B cell (primary cell): ENCODE results near the gene LSM10. TPM values are rescaled to one million over a fixed set of nuclear protein-coding genes. Genes with fewer than 3 reads are reported as not detected.

Experiments used
- ATAC-seq: fragments of 200-7000 bp; cut with Tn5 transposase; one replicate; pipeline ENCODE4 v1.10.0; 2021; ENCODE audit warnings: low read depth, mild to moderate bottlenecking, moderate number of reproducible peaks, moderate library complexity
- CTCF ChIA-PET: fragments of 350-600 bp; sonication (Branson Sonifier 250); formaldehyde crosslinking; loops from one replicate; lab custom pipeline; 2021; ENCODE audit warnings: antibody characterized with exemption, inconsistent platforms; lab: Charles Lee
- POLR2A ChIA-PET: fragments of 350-600 bp; sonication (Branson Sonifier 250); formaldehyde crosslinking; loops from one replicate; lab custom pipeline; 2021; ENCODE audit warnings: antibody characterized with exemption; lab: Charles Lee
- DNase-seq: peaks from one replicate; pipeline ENCODE4 v3.0.0; 2013
- H2AFZ ChIP-seq: 2 replicates; pipeline ENCODE4 v1.6.1; 2012; ENCODE audit warnings: mild to moderate bottlenecking, low read depth, low read length; ENCODE audit not compliant: insufficient read depth, poor library complexity, severe bottlenecking
- H3K27ac ChIP-seq, 2 donors: 1 replicate in 1 of 2; 2 replicates in 1 of 2; pipeline ENCODE4 v1.5.1; 2012 to 2013; ENCODE audit warnings: low read length in 2 of 2, mild to moderate bottlenecking in 2 of 2, moderate library complexity in 1 of 2
- H3K27me3 ChIP-seq, 4 experiments: fragments of 200-600 bp in 1 of 4; sonication (generic) in 1 of 4; replicated peaks in 1 of 4; 1 replicate in 2 of 4; 2 replicates in 2 of 4; pipeline versions ENCODE4 v1.6.1 to v1.7.0; 2013 to 2016; ENCODE audit warnings: low read length in 3 of 4, mild to moderate bottlenecking in 2 of 4, mixed read lengths in 1 of 4, moderate library complexity in 1 of 4; ENCODE audit not compliant: insufficient read depth in 4 of 4, control insufficient read depth in 3 of 4; ENCODE audit errors: control extremely low read depth in 1 of 4
- H3K36me3 ChIP-seq, 2 experiments: replicated peaks in 1 of 2; 1 replicate in 1 of 2; 2 replicates in 1 of 2; pipeline versions ENCODE4 v1.6.1 to v1.7.1; 2013; ENCODE audit warnings: low read length in 1 of 2; ENCODE audit not compliant: insufficient read depth in 2 of 2, control insufficient read depth in 1 of 2; ENCODE audit errors: control extremely low read depth in 1 of 2, extremely low read depth in 1 of 2
- H3K4me1 ChIP-seq, 2 donors: fragments of 200-600 bp in 1 of 2; sonication (generic) in 1 of 2; 1 replicate in 1 of 2; 2 replicates in 1 of 2; pipeline versions ENCODE4 v1.5.1 to v1.6.1; 2013 to 2017; ENCODE audit warnings: low read length in 2 of 2; ENCODE audit not compliant: control insufficient read depth in 2 of 2, insufficient read depth in 2 of 2
- H3K4me2 ChIP-seq: replicated peaks from 2 replicates; pipeline ENCODE3; 2012; ENCODE audit warnings: mild to moderate bottlenecking, low read depth, low read length; ENCODE audit not compliant: poor library complexity, severe bottlenecking
- H3K4me3 ChIP-seq, 5 experiments: fragments of 200-600 bp in 1 of 5; sonication (generic) in 1 of 5; 1 replicate in 3 of 5; 2 replicates in 2 of 5; pipeline versions ENCODE4 v1.5.1 to v1.7.0; 2011 to 2016; ENCODE audit warnings: low read length in 4 of 5, mild to moderate bottlenecking in 4 of 5, low read depth in 2 of 5, control low read depth in 1 of 5, moderate library complexity in 1 of 5; ENCODE audit not compliant: insufficient read depth in 1 of 5; ENCODE audit errors: control extremely low read depth in 1 of 5, extremely low read depth in 1 of 5
- H3K79me2 ChIP-seq: fragments of 200-600 bp; sonication (generic); one replicate; pipeline ENCODE4 v1.6.0; 2016; ENCODE audit warnings: low read length; ENCODE audit not compliant: control insufficient read depth, insufficient read depth
- H3K9ac ChIP-seq: fragments of 200-600 bp; sonication (generic); 2 replicates; pipeline ENCODE4 v1.6.1; 2017; ENCODE audit warnings: mild to moderate bottlenecking, low read length, moderate library complexity
- H3K9me3 ChIP-seq, 3 donors: one replicate each; pipeline versions ENCODE4 v1.6.1 to v1.7.1; 2013; ENCODE audit warnings: low read length in 2 of 3; ENCODE audit not compliant: control insufficient read depth in 2 of 3, insufficient read depth in 1 of 3; ENCODE audit errors: control extremely low read depth in 1 of 3
- H4K20me1 ChIP-seq: 2 replicates; pipeline ENCODE4 v1.6.0; 2012; ENCODE audit warnings: mild to moderate bottlenecking, low read length; ENCODE audit not compliant: insufficient read depth, control insufficient read depth, poor library complexity, severe bottlenecking
- H3K27ac Mint-ChIP-seq: one replicate; pipeline ENCODE4 v1.8.0; 2021; ENCODE audit warnings: mixed read lengths
- H3K27me3 Mint-ChIP-seq: one replicate; pipeline ENCODE4 v1.8.0; 2021; ENCODE audit warnings: mixed read lengths
- H3K4me1 Mint-ChIP-seq: one replicate; pipeline ENCODE4 v1.8.0; 2021; ENCODE audit warnings: mixed read lengths
- H3K4me3 Mint-ChIP-seq: one replicate; pipeline ENCODE4 v1.8.0; 2021; ENCODE audit warnings: mixed read lengths
- H3K9me3 Mint-ChIP-seq: one replicate; pipeline ENCODE4 v1.8.0; 2022; ENCODE audit warnings: mixed read lengths; ENCODE audit not compliant: insufficient read depth
- CTCF ChIP-seq: fragments of 200-600 bp; IDR thresholded peaks from one replicate; pipeline ENCODE4 v1.8.0; 2022; ENCODE audit warnings: antibody characterized with exemption, mild to moderate bottlenecking
- EZH2 ChIP-seq: IDR thresholded peaks from 2 replicates; pipeline ENCODE4 v1.6.1; 2012; ENCODE audit warnings: borderline replicate concordance, low read depth, mild to moderate bottlenecking, moderate library complexity, low read length; ENCODE audit not compliant: insufficient read depth, poor library complexity, severe bottlenecking
- WGBS: methylation state at CpG from one replicate; pipeline ENCODE4 v1.1.5; 2013; ENCODE audit warnings: missing lambda C conversion rate; ENCODE audit not compliant: insufficient coverage; 5-methylcytosine and 5-hydroxymethylcytosine counted together
- intact Hi-C: fragments of 100-400 bp; cut with micrococcal nuclease; formaldehyde crosslinking; loops from one replicate; pipeline ENCODE4 v1.10.0; 2022
- polyA plus RNA-seq: library from polyadenylated mRNA; depleted of rRNA; stranded (reverse); fragments of >200 nt; gene quantifications from 2 replicates; pipeline ENCODE4 v1.2.3, GENCODE V29; 2012
- total RNA-seq, 2 donors: library from RNA; stranded (reverse); fragments of 120-200 nt in 1 of 2; gene quantifications; 1 replicate in 1 of 2; 2 replicates in 1 of 2; pipeline versions ENCODE4 v1.2.3 to v1.2.4, GENCODE V29; 2013 to 2022

The LSM10 gene
- total and polyA plus RNA-seq, 2 donors (not counting 1 experiment from before 2014, with no cell fraction given) = 73.5 to 136 TPM

DNA sequence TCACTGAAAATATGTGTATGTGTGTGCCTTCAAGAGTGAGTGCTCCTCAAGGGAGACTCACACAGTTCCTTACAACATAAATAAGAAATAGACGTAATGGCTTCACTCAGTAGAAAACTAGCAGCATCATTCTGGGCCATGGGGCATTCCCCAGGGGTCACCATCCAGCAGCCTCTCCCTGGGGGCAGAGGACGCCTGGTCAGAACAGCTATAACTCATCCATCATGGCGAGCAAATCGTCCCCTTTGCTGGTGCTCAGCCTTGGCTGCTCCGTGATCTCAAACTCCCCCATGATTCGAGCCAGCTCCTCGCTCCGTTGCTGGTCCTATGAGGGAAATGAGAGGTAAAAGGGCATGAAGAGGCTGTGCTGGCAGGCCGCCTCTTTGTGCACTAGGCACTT, 20.2 kb upstream of the LSM10 start:
- Histone ChIP-seq H3K36me3 (no peaks in the 10 kb centered on the region), H3K4me2 (no peak overlapping the region), H3K9ac (no peak overlapping the region), H4K20me1 (no peaks in the 10 kb centered on the region), H3K4me1 (peaks cover 4 to 8% of the 10 kb centered on the region in 2 donors), H3K4me3 (no peak overlapping the region), H2AFZ (no peak overlapping the region), H3K27ac (no peak overlapping the region), H3K79me2 (no peaks in the 10 kb centered on the region), H3K9me3 (no peaks in the 10 kb centered on the region), H3K27me3 (no peaks in the 10 kb centered on the region)
- DNase-seq (no peak), ATAC-seq (no peak)
- peaks cover 11% of the 10 kb centered on the region for H3K4me1 Mint-ChIP-seq
- intact Hi-C loops = no loop called here
- TF ChIP-seq CTCF = no peak
- no peak for TF ChIP-seq EZH2
- ChIA-PET POLR2A (no interaction called here), CTCF (interaction anchor here (0.6 to 5.2 kb wide), 3 partner anchors 28 to 75 kb away, joined by 3 to 98 read pairs (median 3); partner anchors contain the start of gene STK40)
- no peak overlapping the region for H3K4me3 Mint-ChIP-seq
- no peaks in the 10 kb centered on the region for H3K9me3 Mint-ChIP-seq
- H3K27me3 Mint-ChIP-seq = no peaks in the 10 kb centered on the region
- WGBS = 94% methylated on average over 9 of the region's 9 CpGs
- no peak overlapping the region for H3K27ac Mint-ChIP-seq

- peaks cover 17 to 19% of the 10 kb centered on the region in 2 donors for H3K4me1 ChIP-seq
- no peak for TF ChIP-seq EZH2
- no peaks in the 10 kb centered on the region for H4K20me1 ChIP-seq
- H3K27ac ChIP-seq = no peak overlapping the region
- H3K4me2 ChIP-seq = no peak overlapping the region
- no peaks in the 10 kb centered on the region for H3K79me2 ChIP-seq
- H3K36me3 ChIP-seq = no peaks in the 10 kb centered on the region
- H3K9me3 ChIP-seq = peaks cover 0 to 6% (median 0%) of the 10 kb centered on the region in 3 donors
- POLR2A ChIA-PET = no interaction called here
- intact Hi-C loops = no loop called here
- Mint-ChIP-seq H3K9me3 (no peaks in the 10 kb centered on the region), H3K27ac (no peak overlapping the region), H3K4me1 (peaks cover 21% of the 10 kb centered on the region), H3K27me3 (no peaks in the 10 kb centered on the region), H3K4me3 (no peak overlapping the region)
- no peaks in the 10 kb centered on the region for H3K27me3 ChIP-seq
- H2AFZ ChIP-seq = no peak overlapping the region
- DNase-seq = no peak
- 96% methylated on average over 10 of the region's 15 CpGs for WGBS
- ATAC-seq = no peak
- no peak overlapping the region for H3K9ac ChIP-seq
- CTCF ChIA-PET = interaction anchor here (0.6 to 5.2 kb wide), 4 partner anchors 9 to 439 kb away, joined by 3 to 98 read pairs (median 3); no protein-coding TSS in a partner anchor
- no peak overlapping the region for H3K4me3 ChIP-seq
Measured at GRCh38 chr1:36415661-36416326, 18.1 kb upstream of the LSM10 start.
